Measurements from ENCODE around the gene CCDC167.

GRCh38 chr6:37534893-37535292 is 35.2 kb upstream of the CCDC167 start:
- TF ChIP-seq NFIC (IDR thresholded peaks at IDR 0.05) (no peak), FOXM1 (IDR thresholded peaks at IDR 0.05; ENCODE audit: borderline replicate concordance, low read depth) (no peak), CEBPB (IDR thresholded peaks at IDR 0.05) (no peak), TCF12 (IDR thresholded peaks at IDR 0.05; ENCODE audit: low read depth) (no peak), EGR1 (IDR thresholded peaks at IDR 0.05) (no peak)

Measured in Ishikawa (cell line).